GM18517 (cell line): ENCODE results near the gene CHRM4.
"Not testable (repeated sequence)": the region's sequence is repeated elsewhere in the genome, so short reads cannot be mapped to it uniquely, and the experiment has no call there.

ENCODE experiments used
- ATAC-seq: cut with Tn5 transposase; IDR thresholded peaks from one replicate; pipeline ENCODE4 v1.9.1; 2021; ENCODE audit warnings: mild to moderate bottlenecking, moderate library complexity; ENCODE audit not compliant: unreplicated experiment

The CHRM4 gene

GRCh38 chr11:46383404-46383758, 8.2 kb downstream of the CHRM4 start:
- no peak for ATAC-seq

DNA sequence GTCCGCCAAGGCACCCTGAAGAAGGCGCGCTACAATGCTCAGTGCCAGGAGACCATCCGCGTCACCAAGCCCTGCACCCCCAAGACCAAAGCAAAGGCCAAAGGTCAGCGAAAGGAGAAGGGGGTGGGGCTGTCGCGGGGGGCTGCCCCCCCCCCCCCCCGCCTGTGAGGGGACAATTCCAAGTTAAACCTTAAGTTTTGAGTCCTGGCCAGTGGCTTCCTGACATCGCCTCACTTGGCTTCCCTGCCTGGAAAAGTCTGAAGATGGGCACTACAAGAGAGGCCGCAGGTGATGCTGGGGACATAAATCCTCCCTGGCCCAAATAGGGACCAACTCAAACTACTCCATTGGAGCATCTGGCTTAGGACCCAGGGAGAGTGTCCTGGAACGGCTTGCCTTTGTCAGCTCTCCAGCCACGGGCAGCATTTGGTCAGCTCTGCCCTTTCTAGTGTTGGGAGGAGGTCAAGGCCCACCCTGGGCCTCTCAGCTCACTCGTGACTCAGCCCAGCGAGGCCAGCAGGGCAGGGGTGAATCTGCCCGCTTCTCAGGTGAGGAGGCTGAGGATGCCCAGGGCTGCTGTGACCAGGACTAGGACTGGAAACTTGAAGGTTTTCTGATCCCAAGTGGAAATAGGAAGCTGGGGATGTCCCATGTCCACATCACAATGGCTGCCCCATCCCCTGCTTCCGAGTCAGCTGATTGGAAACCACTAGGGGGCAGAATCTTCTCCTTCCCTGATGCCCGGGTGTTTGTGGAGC, 8.8 kb downstream of the CHRM4 start:
- ATAC-seq = no peak

DNA sequence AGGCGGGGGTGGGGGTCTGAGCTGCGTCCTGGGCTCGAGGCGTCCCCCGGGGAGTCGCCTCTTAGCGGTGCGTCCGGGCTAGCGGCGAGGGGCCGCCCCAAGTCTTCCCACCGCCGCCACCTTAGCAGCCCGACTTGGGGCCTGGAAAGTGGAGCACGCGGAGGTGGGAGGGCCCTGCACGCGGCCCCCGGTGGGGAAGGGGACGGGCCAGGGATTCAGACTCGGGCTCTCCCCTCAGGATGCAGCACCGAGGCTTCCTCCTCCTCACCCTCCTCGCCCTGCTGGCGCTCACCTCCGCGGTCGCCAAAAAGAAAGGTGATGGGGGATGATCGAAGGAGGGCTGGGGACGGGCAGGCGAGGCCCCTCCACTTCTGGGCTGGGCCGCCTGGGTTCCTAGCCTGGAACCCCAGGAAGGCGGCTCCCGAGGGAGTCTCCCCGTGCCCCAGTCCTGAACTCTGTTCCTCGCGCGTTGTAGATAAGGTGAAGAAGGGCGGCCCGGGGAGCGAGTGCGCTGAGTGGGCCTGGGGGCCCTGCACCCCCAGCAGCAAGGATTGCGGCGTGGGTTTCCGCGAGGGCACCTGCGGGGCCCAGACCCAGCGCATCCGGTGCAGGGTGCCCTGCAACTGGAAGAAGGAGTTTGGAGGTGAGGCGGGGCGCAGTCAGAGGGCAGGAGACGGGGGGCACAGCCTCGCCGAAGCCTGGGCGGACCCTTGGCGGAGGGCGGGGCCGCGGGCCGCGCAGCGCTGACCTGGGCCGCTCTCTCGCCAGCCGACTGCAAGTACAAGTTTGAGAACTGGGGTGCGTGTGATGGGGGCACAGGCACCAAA, 9.5 kb downstream of the CHRM4 start:
- no peak for ATAC-seq

DNA sequence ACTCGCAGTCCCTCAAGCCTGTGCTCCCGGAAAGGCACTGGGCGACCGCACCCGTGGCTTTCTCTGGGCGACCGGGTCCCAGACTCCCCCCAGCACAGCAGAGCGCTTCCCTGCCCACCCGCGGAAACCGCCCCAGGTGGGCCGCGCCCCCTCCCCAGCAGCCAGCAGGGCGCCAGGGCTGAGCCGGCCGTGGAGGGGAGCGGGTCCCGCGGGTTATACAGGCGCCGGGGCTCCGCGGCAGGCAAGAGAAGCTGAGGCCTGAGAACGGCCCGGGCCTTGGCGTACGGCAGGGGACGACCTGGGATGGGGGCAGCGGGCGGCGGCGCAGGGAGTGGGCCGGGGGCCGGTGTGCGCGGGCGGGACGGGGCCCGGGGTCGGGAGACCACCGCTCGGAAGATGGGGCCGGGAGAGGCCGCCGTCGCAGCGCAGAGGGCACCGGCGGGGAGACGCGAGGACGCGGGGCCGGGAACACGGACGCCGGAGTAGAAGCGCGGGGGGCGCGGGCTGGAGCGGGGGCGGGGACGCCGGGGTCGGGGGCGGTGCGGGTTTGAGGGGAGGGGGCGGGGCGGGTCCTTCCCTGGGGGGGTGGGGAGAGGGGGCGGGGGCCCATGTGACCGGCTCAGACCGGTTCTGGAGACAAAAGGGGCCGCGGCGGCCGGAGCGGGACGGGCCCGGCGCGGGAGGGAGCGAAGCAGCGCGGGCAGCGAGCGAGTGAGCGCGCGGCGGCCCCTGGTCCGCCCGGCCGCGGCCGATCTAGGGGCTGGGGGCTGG, 10.3 kb downstream of the CHRM4 start, which contains the start of gene MDK:
Gene MDK, plus strand, starts transcription at position 622 of the 771 bp plus-strand sequence. CDS start 389 bp downstream, outside the sequence.
- no peak for ATAC-seq

- ATAC-seq = no peak
Observed at GRCh38 chr11:46380340-46381047, 11.1 kb downstream of the CHRM4 start.

GRCh38 chr11:46379482-46380293, 11.9 kb downstream of the CHRM4 start:
- not testable (repeated sequence) for ATAC-seq

GRCh38 chr11:46378811-46379481, 12.6 kb downstream of the CHRM4 start:
- ATAC-seq = no peak

GRCh38 chr11:46378296-46378695, 13.3 kb downstream of the CHRM4 start:
- ATAC-seq = no peak

DNA sequence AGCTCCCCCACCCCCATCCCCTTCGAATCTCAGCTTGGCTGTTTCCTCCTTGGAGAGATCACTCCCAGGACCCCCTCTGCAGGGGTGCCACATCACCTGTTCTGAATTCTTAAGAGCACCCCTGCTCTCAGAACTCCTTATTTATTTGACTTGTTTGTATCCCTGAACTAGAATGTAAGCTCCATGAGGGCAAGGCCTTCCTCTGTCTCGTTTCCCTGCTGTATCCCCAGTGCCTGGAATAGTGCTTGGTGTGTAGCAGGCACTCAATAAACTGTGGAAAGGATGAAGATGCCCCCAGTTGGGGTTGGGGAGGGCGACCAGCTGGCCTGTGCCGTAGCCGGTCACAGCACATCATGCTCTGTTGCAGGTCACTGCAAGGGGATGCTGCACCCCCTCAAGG, 13.7 kb downstream of the CHRM4 start:
- ATAC-seq = no peak

DNA sequence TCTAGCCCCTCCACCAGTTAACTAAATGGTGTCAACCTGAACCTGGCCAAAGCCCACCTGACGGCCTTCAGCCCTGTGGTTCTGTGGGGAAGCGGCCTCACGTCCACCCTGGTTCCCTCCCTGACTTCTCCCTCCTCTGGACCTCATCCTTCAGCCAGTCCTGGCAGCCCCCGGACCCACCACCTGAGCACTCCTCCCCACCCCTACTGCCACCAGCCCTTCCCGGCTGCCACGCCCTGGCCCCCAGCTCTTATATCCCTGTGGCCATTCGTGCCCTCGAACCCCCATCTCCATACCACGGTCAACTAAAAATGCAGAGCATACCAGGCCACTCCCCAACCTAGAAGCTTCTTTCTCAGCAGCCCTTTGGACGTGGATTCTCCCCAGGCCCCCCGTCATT, 14.3 kb downstream of the CHRM4 start:
- no peak for ATAC-seq

DNA sequence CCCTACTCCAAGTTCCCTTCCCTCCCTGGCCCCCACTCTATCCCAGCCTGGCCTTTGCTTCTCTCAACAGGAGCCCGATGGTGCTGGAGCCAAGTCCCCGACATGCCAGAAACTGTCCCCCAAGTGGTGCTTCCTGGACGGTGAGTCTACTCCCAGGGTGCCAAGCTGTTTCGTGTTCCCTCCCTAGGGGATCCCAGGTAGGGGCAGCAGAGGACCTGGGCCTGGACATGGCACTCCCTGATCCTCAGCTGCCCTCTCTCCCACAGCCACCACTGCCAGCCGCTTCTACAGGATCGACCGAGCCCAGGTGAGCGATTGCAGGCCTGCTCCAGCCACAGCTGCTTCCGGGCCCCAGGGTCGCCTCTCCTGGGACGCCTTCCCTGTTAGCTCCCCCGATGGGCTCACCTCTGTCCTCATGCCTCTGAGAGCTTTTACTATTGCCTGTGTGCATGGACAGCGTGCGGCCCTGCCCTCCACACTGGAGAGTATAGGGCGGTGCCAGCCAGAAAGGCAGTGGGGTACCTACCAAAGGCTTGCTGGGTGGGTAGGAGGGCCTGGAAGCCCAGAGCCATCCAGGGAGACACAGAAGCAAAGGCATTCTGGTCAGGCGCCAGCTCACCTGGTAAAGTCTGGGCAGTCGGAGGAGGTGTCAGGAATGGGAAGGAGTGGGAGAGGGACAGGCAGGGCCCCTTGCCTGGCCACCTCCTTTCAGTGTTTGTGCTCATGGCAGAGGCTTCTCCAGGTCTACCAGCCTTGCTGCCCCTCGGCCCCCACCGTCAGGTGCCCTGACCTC, 15.1 kb downstream of the CHRM4 start:
- no peak for ATAC-seq

DNA sequence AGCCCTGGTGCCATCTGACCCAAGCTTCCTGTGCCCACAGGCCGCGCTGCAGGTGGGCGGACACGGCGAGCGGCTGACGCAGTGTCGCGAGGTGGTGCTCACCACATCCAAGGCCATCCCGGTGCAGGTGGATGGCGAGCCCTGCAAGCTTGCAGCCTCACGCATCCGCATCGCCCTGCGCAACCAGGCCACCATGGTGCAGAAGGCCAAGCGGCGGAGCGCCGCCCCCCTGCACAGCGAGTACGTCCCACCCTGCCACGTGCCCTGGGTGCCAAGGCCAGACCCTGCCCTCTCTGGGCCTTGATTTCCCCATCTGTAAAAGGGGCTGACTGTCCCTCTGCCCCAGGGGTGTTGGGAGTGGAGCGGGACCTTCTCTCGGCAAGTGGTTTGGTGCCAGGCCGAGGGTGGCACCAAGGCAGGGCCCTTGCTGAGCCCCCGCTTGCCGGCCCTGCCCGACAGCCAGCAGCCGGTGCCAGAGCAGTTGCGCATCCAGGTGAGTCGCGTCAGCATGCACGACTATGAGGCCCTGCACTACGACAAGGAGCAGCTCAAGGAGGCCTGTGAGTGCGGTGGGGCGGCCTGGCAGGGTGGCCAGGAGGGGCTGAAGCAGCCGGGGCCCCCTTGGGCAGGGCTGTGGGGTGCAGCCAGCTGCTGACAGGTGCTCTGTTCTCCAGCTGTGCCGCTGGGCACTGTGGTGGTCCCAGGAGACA, 16.0 kb downstream of the CHRM4 start:
- no peak for ATAC-seq

- no peak for ATAC-seq
Observed at GRCh38 chr11:46374815-46375214, 16.8 kb downstream of the CHRM4 start.

GRCh38 chr11:46373787-46374740, 17.5 kb downstream of the CHRM4 start:
- ATAC-seq = no peak

GRCh38 chr11:46372501-46372900, 19.1 kb downstream of the CHRM4 start:
- ATAC-seq = not testable (repeated sequence)

GRCh38 chr11:46372086-46372485, 19.5 kb downstream of the CHRM4 start:
- ATAC-seq = no peak

DNA sequence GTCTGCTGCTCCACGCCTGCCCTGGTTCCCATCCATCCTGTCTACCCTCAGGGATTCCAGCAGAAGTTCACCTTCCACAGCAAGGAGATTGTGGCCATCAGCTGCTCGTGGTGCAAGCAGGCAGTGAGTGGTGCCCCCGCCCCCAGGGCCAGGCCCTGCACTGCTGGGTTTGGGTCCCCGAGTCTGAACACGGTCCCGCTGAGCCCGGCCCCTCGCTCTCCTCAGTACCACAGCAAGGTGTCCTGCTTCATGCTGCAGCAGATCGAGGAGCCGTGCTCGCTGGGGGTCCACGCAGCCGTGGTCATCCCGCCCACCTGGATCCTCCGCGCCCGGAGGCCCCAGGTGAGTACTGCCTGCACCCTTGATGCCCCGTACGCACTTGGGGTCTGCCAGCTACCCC, 20.3 kb downstream of the CHRM4 start:
- not testable (repeated sequence) for ATAC-seq
